GM18868 (cell line): ENCODE data around the gene OPRL1.
"Not testable (repeated sequence)": the region's sequence is repeated elsewhere in the genome, so short reads cannot be mapped to it uniquely, and the experiment has no call there.

Source experiments
- ATAC-seq: cut with Tn5 transposase; IDR thresholded peaks from one replicate; pipeline ENCODE4 v1.9.1; 2021; ENCODE audit warnings: mild to moderate bottlenecking, moderate library complexity; ENCODE audit not compliant: unreplicated experiment

The OPRL1 gene

DNA sequence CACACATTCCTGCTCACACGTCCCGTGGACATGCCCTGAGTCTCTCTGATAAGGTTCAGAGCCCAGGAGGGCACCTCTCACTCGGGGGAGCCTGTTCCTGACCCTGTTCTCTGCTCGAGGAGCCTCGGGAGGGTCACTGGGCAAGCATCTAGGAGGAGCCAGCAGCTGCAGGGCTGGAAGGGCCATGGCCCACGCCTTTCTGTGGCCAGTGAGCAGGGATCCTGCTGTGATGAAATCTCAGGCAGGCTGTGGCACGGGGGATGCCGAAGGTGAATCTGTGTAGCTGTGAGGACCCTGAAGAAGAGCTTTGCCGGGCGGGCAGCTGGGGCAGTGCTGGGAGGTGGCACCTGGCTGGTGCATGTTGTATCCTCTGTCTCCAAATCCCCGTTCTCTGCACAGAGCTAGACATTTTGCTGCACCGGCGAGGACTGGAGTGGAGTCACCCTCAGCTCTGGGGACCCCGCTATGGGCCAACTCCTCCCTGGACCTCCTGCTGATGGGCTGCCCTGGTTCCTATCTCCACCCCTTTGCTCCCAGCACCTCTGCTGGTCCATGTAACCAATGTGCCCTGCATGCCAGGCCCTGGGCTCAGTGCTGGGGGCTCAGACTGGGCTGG is 34.6 kb downstream of the OPRL1 start:
- ATAC-seq = no peak

DNA sequence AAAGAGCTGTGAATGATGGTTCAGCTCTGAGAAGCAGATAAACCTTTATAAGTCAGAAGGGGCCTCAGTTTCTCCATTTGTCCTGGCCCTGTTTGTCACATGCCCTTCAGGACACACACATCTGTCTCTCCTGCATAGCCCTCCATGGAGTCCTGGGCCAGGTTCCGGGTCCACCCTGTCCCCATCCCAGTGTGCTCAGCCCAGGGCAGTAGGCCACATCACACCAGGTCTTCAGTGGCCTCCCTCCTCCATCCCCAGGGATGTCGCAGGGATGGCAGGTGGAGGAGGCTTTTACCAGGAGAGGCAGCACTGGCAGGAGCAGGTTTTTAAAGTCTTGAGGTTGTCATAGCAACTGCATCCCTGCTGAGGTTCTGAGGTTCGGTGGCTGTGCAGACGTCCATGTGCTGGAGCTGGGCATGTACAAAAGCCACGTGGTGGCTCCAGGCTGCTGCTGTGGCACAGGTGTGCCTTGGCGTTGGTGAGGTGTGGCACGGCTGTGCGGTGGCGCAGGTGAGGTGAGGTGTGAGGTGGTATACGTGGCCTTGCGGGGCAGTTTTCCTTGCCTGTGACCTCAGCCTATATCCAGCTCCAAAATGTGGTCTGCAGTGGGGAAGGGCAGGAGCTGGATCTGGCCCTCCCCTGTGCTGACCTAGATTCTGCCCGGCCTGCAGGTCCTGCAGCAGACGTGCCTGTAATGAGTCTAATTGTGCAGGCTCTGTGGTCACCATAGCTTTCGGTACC is 35.5 kb downstream of the OPRL1 start:
- ATAC-seq = no peak

DNA sequence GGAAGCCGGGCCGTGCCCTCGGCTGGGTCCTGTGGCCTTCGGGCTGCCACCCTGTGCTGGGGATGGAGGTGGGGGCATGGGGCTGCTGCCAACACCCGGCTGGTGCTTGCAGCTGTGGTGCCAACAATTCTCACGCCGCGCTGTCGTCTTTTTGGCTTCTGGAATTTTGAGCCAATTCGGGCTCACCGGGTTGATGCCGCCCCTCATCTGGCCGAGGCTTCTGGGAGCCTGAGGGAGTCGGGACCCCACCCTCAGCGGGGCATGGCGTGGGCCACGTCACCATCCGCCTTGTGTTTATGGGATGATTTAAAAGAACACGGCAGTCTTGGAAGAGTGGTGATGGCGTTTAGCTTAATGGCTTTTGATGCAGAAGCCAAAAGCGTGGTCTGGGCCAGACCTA is 36.1 kb downstream of the OPRL1 start:
- ATAC-seq = no peak

DNA sequence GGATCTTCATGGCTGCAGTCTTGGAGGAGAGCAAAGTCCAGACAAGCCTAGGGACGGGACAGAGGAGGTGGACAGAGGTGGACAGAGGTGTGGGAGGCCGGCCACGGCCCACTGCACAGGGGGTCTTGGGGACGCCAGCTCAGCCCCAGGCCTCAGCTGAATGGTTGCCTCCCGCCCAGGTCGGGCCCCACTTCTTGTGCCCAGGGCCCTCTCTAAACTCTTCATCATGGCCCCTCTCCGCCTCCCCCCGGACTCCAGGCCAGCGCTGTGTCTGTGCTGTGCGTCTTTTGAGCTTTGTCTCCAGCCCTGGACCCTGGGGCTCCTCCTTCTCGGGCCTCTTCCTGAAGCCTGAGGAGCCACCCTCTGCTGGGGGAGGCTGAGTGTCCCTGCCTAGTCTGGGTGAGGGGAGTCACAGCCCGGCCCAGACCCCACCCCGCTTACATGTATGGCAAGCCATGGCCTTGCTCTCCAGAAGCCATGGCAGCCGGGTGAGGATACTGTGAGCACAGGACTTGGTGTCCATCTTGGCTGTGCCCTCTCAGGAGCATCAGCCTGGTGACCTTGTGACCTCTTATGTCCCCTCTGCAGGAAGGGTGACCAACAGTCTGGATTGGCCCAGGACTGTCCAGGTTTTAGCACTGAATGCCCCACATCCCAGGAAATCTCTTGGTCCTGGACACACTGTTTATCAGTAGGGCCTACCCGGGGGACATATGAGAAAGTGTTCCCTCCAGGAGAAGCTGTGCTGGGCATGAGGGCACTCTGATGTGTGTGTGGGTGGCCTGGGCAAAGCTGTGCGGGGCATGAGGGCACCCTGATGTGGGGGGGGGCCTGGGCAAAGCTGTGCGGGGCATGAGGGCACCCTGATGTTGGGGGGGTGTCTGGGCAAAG is 36.9 kb downstream of the OPRL1 start:
- no peak for ATAC-seq

DNA sequence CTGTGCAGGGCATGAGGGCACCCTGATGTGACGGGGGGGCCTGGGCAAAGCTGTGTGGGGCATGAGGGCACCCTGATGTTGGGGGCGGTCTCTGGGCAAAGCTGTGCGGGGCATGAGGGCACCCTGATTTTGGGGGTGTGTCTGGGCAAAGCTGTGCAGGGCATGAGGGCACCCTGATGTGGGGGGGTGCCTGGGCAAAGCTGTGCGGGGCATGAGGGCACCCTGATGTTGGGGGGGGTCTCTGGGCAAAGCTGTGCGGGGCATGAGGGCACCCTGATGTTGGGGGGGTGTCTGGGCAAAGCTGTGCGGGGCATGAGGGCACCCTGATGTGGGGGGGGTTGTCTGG is 37.5 kb downstream of the OPRL1 start:
- not testable (repeated sequence) for ATAC-seq

DNA sequence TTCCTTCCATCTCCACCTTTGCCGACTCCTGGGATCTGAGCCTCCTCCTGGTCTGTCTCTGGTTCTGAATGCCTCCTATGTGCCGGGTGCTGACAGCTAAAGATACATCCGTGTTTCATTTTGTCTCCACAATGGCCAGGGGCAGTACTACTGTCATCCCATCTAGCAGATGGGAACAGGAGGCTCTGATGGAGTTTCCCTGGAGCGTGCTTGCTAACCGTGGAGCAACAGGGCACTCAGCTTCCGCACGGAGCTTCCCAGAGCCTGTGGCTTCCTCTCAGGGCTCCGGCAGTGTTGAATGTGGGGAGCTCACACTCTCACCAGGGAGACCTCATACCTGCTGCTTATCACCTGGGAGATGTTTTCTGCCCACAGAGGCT is 39.4 kb downstream of the OPRL1 start:
- ATAC-seq = no peak

DNA sequence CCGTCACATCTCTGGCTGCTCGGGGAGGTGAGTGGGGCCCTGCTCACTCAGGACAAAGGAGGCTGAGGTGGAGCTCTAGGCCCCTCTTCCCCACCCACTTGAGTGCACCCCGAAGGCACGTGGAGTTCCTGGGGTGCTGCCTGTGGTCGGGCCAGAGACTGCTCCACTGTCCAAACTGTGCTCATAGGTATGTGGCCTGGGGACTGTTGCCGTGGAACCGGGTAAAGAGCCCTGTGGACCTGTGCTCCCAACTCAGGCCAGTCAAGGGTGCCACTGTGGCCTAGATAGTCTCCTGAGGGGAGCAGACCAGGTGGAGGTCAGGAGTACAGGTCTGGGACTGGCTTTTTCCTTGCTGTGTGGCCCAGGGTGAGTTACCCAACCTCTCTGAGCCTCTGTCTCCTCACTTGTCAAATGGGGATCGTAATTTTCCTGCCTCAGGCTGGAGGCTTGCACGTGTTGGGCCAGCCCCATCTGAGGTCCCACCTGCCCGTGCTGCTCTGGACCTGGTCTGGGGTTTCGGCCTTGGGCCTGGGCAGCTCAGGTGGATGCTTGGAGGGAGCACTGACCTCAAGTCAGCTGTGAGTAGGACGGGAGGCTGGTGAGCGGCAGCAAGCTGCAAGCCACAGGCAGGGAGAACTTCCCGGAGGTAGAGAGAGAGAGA is 39.9 kb downstream of the OPRL1 start:
- no peak for ATAC-seq

DNA sequence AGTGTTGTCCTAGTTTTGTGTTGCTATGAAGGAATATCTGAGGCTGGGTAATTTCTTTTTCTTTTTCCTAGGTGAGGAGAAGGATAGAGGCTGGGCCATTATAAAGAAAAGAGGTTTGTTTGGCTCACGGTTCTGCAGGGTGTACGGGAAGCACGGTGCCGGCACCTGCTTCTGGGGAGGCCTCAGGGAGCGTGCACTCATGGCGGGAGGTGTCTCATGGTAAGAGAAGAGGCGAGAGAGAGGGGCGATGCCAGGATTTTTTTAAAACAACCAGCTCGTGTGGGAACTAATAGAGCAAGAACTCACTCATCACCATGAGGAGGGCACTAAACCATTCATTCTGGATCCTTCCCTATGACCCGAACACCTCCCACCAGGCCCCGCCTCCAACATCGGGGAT is 41.7 kb downstream of the OPRL1 start:
- ATAC-seq = no peak

DNA sequence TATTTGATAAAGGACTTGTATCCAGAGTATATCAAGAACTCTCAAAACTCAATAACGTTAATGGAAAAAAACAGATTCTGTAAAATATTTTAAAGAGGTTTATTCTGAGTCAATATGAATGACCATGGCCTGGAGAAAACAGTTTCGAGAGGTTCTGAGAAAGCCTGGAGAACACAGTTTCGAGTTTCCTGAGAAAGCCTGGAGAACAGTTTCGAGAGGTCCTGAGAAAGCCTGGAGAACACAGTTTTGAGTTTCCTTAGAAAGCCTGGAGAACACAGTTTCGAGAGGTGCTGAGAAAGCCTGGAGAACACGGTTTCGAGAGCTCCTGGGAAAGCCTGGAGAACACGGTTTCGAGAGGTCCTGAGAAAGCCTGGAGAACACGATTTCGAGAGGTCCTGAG is 43.0 kb downstream of the OPRL1 start:
- ATAC-seq = not testable (repeated sequence)

DNA sequence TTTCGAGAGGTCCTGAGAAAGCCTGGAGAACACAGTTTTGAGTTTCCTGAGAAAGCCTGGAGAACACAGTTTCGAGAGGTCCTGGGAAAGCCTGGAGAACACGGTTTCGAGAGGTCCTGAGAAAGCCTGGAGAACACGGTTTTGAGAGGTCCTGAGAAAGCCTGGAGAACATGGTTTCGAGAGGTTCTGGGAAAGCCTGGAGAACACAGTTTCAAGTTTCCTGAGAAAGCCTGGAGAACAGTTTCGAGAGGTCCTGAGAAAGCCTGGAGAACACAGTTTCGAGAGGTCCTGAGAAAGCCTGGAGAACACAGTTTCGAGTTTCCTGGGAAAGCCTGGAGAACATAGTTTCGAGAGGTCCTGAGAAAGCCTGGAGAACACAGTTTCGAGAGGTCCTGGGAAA is 43.6 kb downstream of the OPRL1 start:
- ATAC-seq = not testable (repeated sequence)

DNA sequence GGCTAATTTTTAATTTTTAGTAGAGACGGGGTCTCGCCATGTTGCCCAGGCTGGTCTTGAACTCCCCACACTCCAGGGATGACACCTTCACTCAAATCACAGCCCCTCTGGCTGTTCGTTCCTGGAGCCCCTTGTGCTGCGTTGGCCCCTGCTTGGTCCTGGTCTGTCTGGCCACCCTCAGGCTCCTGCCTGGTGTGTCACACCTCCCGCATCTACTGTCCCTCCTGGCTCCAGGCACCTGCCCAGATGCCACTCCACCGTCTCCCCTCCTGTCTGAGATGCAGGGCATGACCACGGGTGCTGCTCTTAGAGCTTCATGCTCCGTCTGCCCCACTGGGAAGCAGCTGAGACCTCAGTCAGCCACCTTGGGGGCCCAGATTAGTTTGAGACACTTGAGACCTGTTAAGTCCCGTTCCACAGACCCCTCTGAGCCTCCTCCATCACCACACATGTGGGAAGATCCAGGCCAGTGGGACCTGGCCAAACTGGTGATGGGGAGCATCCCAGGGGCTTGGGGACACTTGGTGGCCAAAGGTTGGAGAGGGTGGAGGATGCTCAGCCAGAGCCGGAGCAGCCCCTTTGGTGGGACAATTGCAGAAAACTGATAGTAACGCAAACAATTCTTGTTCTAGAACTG is 49.4 kb downstream of the OPRL1 start:
- no peak for ATAC-seq

DNA sequence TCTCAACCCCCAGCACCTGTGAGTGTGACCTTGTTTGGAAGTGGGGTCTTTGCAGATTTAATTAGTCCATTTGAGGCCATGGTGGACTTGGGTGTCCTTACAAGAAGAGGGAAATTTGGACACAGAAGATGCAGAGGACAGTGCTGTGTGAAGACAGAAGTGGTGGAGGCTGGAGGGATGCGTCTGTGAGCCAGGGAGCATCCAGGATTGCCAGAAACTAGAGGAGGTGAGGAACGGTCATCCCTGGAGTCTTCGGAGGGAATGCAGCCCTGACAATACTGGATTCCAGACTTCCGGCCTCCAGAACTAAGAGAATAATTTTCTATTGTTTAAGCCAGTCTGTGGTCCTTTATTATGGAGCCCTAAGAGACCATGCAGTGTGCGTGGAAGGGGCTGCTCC is 50.4 kb downstream of the OPRL1 start:
- ATAC-seq = no peak

DNA sequence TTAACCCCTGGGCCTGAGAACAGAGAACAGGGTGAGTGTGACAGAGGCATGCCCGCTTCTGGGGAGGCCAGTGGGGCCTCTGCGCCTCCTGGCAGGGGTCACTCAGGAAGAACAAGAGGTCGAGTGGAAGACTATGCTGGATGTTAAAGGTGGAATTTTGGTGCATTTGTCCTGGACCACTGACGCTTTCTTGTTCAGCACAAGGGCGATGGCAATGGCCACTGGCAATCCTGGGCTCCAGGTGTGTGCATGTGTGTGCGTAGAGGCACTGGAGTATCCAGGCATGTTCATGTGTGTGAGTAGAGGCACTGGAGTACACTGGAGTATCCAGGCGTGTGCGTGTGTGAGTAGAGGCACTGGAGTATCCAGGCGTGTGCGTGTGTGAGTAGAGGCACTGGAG is 51.0 kb downstream of the OPRL1 start:
- no peak for ATAC-seq

DNA sequence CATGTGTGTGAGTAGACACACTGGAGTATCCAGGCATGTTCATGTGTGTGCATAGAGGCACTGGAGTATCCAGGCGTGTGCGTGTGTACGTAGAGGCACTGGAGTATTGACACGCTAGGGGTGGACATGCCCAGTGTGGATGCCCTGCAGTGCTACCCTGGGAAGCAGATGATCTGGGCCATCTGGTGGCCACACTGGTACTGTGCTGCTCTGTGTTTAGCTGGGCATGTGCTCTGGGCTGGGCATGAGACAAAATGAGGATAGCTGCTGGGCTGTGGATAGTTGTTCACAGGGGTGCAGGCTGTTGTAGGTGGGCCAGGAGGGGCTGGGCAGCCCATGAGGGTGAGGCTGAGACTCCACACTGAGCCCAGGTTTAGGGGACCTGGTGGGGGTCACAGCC is 51.5 kb downstream of the OPRL1 start:
- no peak for ATAC-seq

DNA sequence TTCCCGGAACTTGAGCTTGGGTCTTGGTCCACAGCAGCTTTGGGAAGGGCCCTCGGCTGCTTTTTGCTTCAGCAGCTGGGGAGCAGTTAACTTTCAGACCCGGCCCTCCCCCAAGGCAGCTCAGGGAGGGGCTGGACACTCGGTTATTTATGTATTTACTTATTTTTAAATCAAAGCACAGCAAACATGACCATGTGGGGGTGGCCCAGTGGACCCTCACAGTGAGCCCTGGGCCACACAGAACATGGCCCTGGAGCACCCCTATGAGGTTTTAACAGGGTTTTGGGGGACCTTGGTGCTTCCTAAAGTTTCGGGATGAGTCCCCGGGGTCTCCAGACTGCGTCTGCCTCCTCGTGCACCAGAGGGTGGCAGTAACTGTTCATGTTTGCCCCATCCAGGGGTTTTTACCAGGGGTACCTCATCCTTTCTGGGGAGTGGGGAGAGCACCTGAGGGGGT is 54.1 kb downstream of the OPRL1 start:
- no peak for ATAC-seq

DNA sequence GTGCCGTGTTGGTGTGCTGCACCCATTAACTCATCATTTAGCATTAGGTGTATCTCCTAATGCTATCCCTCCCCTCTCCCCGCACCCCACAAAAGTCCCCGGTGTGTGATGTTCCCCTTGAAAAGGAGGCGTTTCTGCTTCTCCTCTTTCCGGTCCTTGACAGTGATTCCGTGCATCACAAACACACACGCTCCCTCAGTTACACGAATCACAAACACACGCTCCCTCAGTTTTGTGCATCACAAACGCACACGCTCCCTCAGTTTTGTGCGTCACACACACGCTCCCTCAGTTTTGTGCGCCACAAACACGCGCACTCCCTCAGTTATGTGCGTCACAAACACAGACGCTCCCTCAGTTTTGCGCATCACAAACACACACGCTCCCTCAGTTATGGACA is 54.9 kb downstream of the OPRL1 start:
- ATAC-seq = not testable (repeated sequence)

DNA sequence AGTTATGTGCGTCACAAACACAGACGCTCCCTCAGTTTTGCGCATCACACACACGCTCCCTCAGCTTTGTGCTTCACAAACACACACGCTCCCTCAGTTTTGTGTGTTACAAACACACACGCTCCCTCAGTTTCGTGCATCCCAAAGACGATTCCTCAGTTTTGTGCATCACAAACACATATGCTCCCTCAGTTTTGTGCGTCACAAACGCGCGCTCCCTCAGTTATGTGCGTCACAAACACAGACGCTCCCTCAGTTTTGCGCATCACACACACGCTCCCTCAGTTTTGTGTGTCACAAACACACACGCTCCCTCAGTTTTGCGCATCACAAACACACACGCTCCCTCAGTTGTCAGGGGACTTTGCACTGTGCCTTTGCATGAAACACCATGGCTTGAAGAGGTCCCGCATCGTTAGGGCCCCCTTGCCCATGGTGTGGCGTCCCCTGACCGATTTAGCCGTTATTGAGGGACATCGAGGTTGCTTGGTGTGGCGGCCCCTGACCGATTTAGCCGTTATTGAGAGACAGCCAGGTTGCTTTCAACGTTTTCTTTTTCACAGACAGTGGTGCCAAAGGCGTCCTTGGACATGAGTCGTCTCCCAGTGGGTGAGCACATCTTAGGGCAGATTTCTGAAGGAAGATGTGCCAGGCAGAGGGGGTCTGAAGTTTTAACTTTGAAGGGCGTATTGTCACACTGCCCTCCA is 56.3 kb downstream of the OPRL1 start:
- no peak for ATAC-seq

DNA sequence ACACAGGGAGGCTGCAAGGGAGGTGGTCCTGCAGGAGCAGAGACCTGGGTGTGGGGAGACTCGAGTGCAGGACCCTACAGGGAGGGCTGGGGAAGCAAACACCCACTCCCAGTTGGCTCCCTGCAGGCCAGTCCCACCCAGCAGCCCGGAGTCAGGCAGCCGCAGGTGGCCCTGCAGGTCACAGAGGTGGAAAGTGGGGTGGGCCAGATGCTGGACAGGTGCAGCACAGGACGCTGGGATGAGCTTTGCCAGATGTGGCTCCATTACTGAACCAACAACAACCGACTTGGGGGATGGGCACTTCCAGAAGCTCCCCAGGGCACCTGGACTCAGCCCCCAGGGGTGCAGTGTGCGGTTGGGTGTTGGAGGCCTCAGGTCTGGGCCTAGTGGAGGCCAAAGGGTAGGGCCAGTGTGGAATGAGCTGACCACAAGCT is 57.7 kb downstream of the OPRL1 start:
- no peak for ATAC-seq

DNA sequence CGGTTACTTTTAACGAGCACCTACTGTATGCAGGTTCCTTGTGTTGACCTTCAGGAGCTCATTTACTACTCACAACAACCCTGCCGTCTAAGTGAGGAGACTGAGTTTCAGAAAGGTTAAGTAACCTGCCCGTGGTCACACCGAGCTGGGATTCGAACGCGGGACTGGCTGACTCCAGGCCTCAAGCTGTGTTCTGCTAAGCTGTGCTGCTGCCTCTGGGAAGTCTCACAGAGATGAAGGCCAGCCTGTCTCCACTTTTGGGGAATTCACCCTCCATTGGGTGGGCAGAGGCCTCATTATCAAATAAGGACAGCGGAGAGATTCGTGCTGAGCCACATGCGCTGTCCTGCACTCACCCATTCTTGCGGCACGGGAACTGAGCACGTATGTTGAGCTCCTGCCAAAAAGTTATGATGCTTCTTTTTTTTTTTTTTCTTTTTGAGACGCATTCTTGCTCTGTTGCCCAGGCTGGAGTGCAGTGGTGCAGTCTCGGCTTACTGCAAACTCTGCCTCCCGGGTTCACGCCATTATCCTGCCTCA is 58.5 kb downstream of the OPRL1 start:
- no peak for ATAC-seq
